Measurements from ENCODE around the gene HOXB4. TPM values are rescaled to one million over a fixed set of nuclear protein-coding genes. Genes with fewer than 3 reads are reported as not detected.

HOXB4 gene
- total and polyA plus RNA-seq, 10 of the 15 experiments (the other 5 are each of a cell fraction or from before 2014, with no cell fraction given) = 0.35 to 5.8 (median 3.0) TPM

- TF ChIP-seq REST (IDR thresholded peaks at IDR 0.05; ENCODE audit: low read depth, low read length) = no peak
These were observed 16.0 kb downstream of the HOXB4 start (continued) for GRCh38 chr17:48561884-48562810.

- ChIA-PET CTCF (interaction anchor here (0.8 to 1.8 kb wide), 3 partner anchors 49 to 227 kb away, joined by 3 to 6 read pairs (median 3); no protein-coding TSS in a partner anchor), POLR2A (interaction anchor here (0.6 to 1.4 kb wide), 2 partner anchors 32 to 42 kb away, joined by 3 read pairs; no protein-coding TSS in a partner anchor), RAD21 (ENCODE audit: unreplicated experiment) (no interaction called here), SMC1A (ENCODE audit: uncharacterized antibody, unreplicated experiment) (interaction anchor here (1.2 to 3.3 kb wide), 2 partner anchors 23 to 49 kb away, joined by 4 to 11 read pairs; no protein-coding TSS in a partner anchor)
- Histone ChIP-seq H4K20me1 (ENCODE audit: control insufficient read depth, insufficient read depth) (no peaks in the 10 kb centered on the region), H2AFZ (ENCODE audit: control insufficient read depth, low read depth, low read length) (no peak overlapping the region), H3K4me3 (no peak overlapping the region), H3K9me3 (replicated peaks; ENCODE audit: control insufficient read depth, insufficient read depth, low read length) (no peaks in the 10 kb centered on the region), H3K9ac (ENCODE audit: control insufficient read depth, insufficient read depth, low read length) (no peak overlapping the region), H3K27ac (ENCODE audit: control insufficient read depth, insufficient read depth) (no peak overlapping the region), H3K36me3 (ENCODE audit: control insufficient read depth in 2 of 2, insufficient read depth in 2 of 2, low read length in 1 of 2) (no peaks in the 10 kb centered on the region; a peak in 1 of 4 replicates), H3K4me1 (ENCODE audit: control insufficient read depth, insufficient read depth, low read length) (no peaks in the 10 kb centered on the region), H3K27me3 (replicated peaks in 1 of 2; ENCODE audit: control insufficient read depth in 2 of 2, insufficient read depth in 2 of 2, low read length in 1 of 2) (no peaks in the 10 kb centered on the region), H3K4me2 (ENCODE audit: control insufficient read depth, insufficient read depth) (no peak overlapping the region), H3K79me2 (ENCODE audit: control insufficient read depth, insufficient read depth, low read length) (no peaks in the 10 kb centered on the region)
- ATAC-seq (no peak), FAIRE-seq (no peak), DNase-seq (ENCODE audit: low read depth, low spot score) (no peak)
- in situ Hi-C loops (cut with MboI) (no loop called here), intact Hi-C loops (cut with micrococcal nuclease; ENCODE audit: unreplicated experiment) (no loop called here)
- WGBS (ENCODE audit: insufficient coverage, insufficient replicate concordance, low lambda C conversion rate, missing lambda C conversion rate) = 60% methylated on average over 13 of the region's 14 CpGs
- TF ChIP-seq PAX5 (IDR thresholded peaks at IDR 0.05; ENCODE audit: borderline replicate concordance, low read depth, low read length) = no peak
- no peak for TF ChIP-seq NRF1 (conservative IDR thresholded peaks at IDR 0.05; ENCODE audit: low read depth, low read length)
- TF ChIP-seq MEF2B (IDR thresholded peaks at IDR 0.05; ENCODE audit: partially characterized antibody, poor library complexity, severe bottlenecking) = no peak
- TF ChIP-seq KAT2A (conservative IDR thresholded peaks at IDR 0.05; ENCODE audit: control insufficient read depth, low read depth, low read length) = no peak
- TF ChIP-seq BRCA1 (IDR thresholded peaks at IDR 0.05; ENCODE audit: low read depth, low read length) = no peak
- TF ChIP-seq GATAD2B (conservative IDR thresholded peaks at IDR 0.05; ENCODE audit: low read depth) = no peak
- TF ChIP-seq LARP7 (IDR thresholded peaks at IDR 0.05) = no peak
- no peak for TF ChIP-seq POLR2AphosphoS2 (IDR thresholded peaks at IDR 0.05; ENCODE audit: low read depth, low read length)
- TF ChIP-seq ETV6 (conservative IDR thresholded peaks at IDR 0.05 in 1 of 2, IDR thresholded peaks at IDR 0.05 in 1 of 2; ENCODE audit: borderline replicate concordance in 1 of 2, low read depth in 1 of 2) = no peak
- TF ChIP-seq, protein P1, sequence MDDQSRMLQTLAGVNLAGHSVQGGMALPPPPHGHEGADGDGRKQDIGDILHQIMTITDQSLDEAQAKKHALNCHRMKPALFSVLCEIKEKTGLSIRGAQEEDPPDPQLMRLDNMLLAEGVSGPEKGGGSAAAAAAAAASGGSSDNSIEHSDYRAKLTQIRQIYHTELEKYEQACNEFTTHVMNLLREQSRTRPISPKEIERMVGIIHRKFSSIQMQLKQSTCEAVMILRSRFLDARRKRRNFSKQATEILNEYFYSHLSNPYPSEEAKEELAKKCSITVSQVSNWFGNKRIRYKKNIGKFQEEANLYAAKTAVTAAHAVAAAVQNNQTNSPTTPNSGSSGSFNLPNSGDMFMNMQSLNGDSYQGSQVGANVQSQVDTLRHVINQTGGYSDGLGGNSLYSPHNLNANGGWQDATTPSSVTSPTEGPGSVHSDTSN (IDR thresholded peaks at IDR 0.05; ENCODE audit: insufficient replicate concordance, low read depth, low read length) = no peak
- no peak for TF ChIP-seq NBN (IDR thresholded peaks at IDR 0.05)
- TF ChIP-seq JUNB (IDR thresholded peaks at IDR 0.05) = no peak
- no TSS peak for BruUV-seq (replicated peaks)
These were observed 18.0 kb downstream of the HOXB4 start for GRCh38 chr17:48559840-48560817.

All from GM12878 (cell line).